Trophoblast cell (in vitro differentiated cells and primary cell): ENCODE measurements around the gene CIAO2B.

Experiments
- DNase-seq, 2 donors: peaks; one replicate each; pipeline ENCODE4 v3.0.0-alpha.2; 2016
- H2AFZ ChIP-seq: 2 replicates; pipeline ENCODE4 v1.6.1; 2013; ENCODE audit warnings: low read length, moderate library complexity, mild to moderate bottlenecking; ENCODE audit not compliant: insufficient read depth, poor library complexity
- H2AK5ac ChIP-seq: 2 replicates; pipeline ENCODE4 v1.6.1; 2013; ENCODE audit warnings: mild to moderate bottlenecking, low read length
- H2BK120ac ChIP-seq: 2 replicates; pipeline ENCODE4 v1.6.1; 2013; ENCODE audit warnings: low read length, mild to moderate bottlenecking, moderate library complexity; ENCODE audit not compliant: insufficient read depth, poor library complexity
- H2BK12ac ChIP-seq: 2 replicates; pipeline ENCODE4 v1.6.1; 2013; ENCODE audit warnings: mild to moderate bottlenecking, low read length, moderate library complexity
- H2BK5ac ChIP-seq: 2 replicates; pipeline ENCODE4 v1.6.1; 2013; ENCODE audit warnings: low read length, low read depth, moderate library complexity, mild to moderate bottlenecking; ENCODE audit not compliant: poor library complexity
- H3K14ac ChIP-seq: 2 replicates; pipeline ENCODE4 v1.6.1; 2013; ENCODE audit warnings: mild to moderate bottlenecking, low read length
- H3K18ac ChIP-seq: 2 replicates; pipeline ENCODE4 v1.6.1; 2013; ENCODE audit warnings: mild to moderate bottlenecking, low read length
- H3K23ac ChIP-seq: 2 replicates; pipeline ENCODE4 v1.6.1; 2013; ENCODE audit warnings: low read length
- H3K27ac ChIP-seq: 2 replicates; pipeline ENCODE4 v1.5.1; 2013; ENCODE audit warnings: low read depth, mild to moderate bottlenecking, inconsistent platforms, low read length, moderate library complexity
- H3K27me3 ChIP-seq: 2 replicates; pipeline ENCODE4 v1.6.1; 2013; ENCODE audit warnings: inconsistent platforms, mild to moderate bottlenecking, low read length, moderate library complexity; ENCODE audit not compliant: insufficient read depth
- H3K36me3 ChIP-seq, 2 experiments: 1 replicate in 1 of 2; 2 replicates in 1 of 2; pipeline ENCODE4 v1.6.1; 2013; ENCODE audit warnings: low read length in 2 of 2, mild to moderate bottlenecking in 2 of 2, moderate library complexity in 1 of 2; ENCODE audit not compliant: insufficient read depth in 2 of 2, control insufficient read depth in 1 of 2
- H3K4ac ChIP-seq: 2 replicates; pipeline ENCODE4 v1.6.1; 2013; ENCODE audit warnings: low read depth, mild to moderate bottlenecking, low read length, moderate library complexity
- H3K4me1 ChIP-seq, 2 experiments: 1 replicate in 1 of 2; 2 replicates in 1 of 2; pipeline ENCODE4 v1.6.1; 2013; ENCODE audit warnings: low read length in 2 of 2, mild to moderate bottlenecking in 2 of 2, moderate library complexity in 1 of 2; ENCODE audit not compliant: insufficient read depth in 2 of 2, control insufficient read depth in 1 of 2
- H3K4me2 ChIP-seq: 2 replicates; pipeline ENCODE4 v1.6.1; 2013; ENCODE audit warnings: inconsistent platforms, mild to moderate bottlenecking, low read length, moderate library complexity
- H3K4me3 ChIP-seq: 2 replicates; pipeline ENCODE4 v1.5.1; 2013; ENCODE audit warnings: mild to moderate bottlenecking, low read depth, low read length, inconsistent platforms
- H3K79me1 ChIP-seq: one replicate; pipeline ENCODE4 v1.6.1; 2013; ENCODE audit warnings: low read length
- H3K79me2 ChIP-seq: 2 replicates; pipeline ENCODE4 v1.6.1; 2013; ENCODE audit warnings: low read length, mild to moderate bottlenecking; ENCODE audit not compliant: control insufficient read depth, insufficient read depth, poor library complexity
- H3K9ac ChIP-seq: 2 replicates; pipeline ENCODE4 v1.6.1; 2013; ENCODE audit warnings: mild to moderate bottlenecking, low read length
- H3K9me3 ChIP-seq: 2 replicates; pipeline ENCODE4 v1.6.1; 2013; ENCODE audit warnings: low read depth, mild to moderate bottlenecking, control low read depth, inconsistent platforms, low read length; ENCODE audit not compliant: insufficient read depth
- H4K12ac ChIP-seq: 2 replicates; pipeline ENCODE4 v1.6.1; 2013; ENCODE audit warnings: low read depth, mild to moderate bottlenecking, low read length, moderate library complexity
- H4K8ac ChIP-seq: 2 replicates; pipeline ENCODE4 v1.6.1; 2013; ENCODE audit warnings: low read depth, mild to moderate bottlenecking, low read length, moderate library complexity
- H4K91ac ChIP-seq: one replicate; pipeline ENCODE4 v1.6.1; 2013; ENCODE audit warnings: low read depth, mild to moderate bottlenecking, low read length, moderate library complexity
- WGBS: extraction: QIAGEN DNeasy Blood & Tissue Kit; methylation state at CpG from one replicate; pipeline ENCODE4 v1.1.7; 2013; ENCODE audit warnings: missing lambda C conversion rate; ENCODE audit not compliant: insufficient read length, insufficient coverage; ENCODE audit errors: extremely low coverage; 5-methylcytosine and 5-hydroxymethylcytosine counted together

Gene CIAO2B

GRCh38 chr16:66940236-66940635 lies 6.0 kb upstream of the CIAO2B start:
- Histone ChIP-seq H2AK5ac (no peak overlapping the region), H3K36me3 (peaks cover 49 to 51% of the 10 kb centered on the region in 2 experiments), H2BK120ac (no peak overlapping the region), H4K8ac (no peak overlapping the region), H3K4ac (no peak overlapping the region), H3K4me1 (peaks cover 5 to 6% of the 10 kb centered on the region in 2 experiments), H3K14ac (no peak overlapping the region), H3K23ac (no peak overlapping the region), H4K12ac (no peak overlapping the region), H2BK5ac (no peak overlapping the region), H3K79me1 (no peaks in the 10 kb centered on the region), H3K27me3 (no peaks in the 10 kb centered on the region), H3K9ac (no peak overlapping the region), H3K4me3 (no peak overlapping the region), H4K91ac (no peak overlapping the region), H3K27ac (no peak overlapping the region), H2AFZ (no peak overlapping the region), H3K18ac (no peak overlapping the region), H3K79me2 (peaks cover 2% of the 10 kb centered on the region), H3K9me3 (peaks cover 2% of the 10 kb centered on the region), H2BK12ac (no peak overlapping the region), H3K4me2 (no peak overlapping the region)
- WGBS = no CpG with 5 or more reads among the region's 16 CpGs
- DNase-seq = no peak

GRCh38 chr16:66939366-66939765 lies 5.2 kb upstream of the CIAO2B start:
- peaks cover 7 to 8% of the 10 kb centered on the region in 2 experiments for H3K4me1 ChIP-seq
- H3K14ac ChIP-seq = no peak overlapping the region
- no peak overlapping the region for H2BK120ac ChIP-seq
- no peak overlapping the region for H2BK5ac ChIP-seq
- no peak overlapping the region for H3K4me3 ChIP-seq
- H3K27me3 ChIP-seq = no peaks in the 10 kb centered on the region
- H3K23ac ChIP-seq = no peak overlapping the region
- no peak overlapping the region for H4K8ac ChIP-seq
- H3K4me2 ChIP-seq = no peak overlapping the region
- no peak overlapping the region for H3K4ac ChIP-seq
- H2AFZ ChIP-seq = no peak overlapping the region
- DNase-seq = no peak
- no peak overlapping the region for H2BK12ac ChIP-seq
- peaks cover 4% of the 10 kb centered on the region for H3K79me1 ChIP-seq
- peaks cover 5% of the 10 kb centered on the region for H3K79me2 ChIP-seq
- no peak overlapping the region for H3K27ac ChIP-seq
- H3K9me3 ChIP-seq = peaks cover 2% of the 10 kb centered on the region
- H4K12ac ChIP-seq = no peak overlapping the region
- H3K9ac ChIP-seq = no peak overlapping the region
- peaks cover 49 to 51% of the 10 kb centered on the region in 2 experiments for H3K36me3 ChIP-seq
- H3K18ac ChIP-seq = no peak overlapping the region
- H2AK5ac ChIP-seq = no peak overlapping the region
- no peak overlapping the region for H4K91ac ChIP-seq

- no peak overlapping the region for H4K8ac ChIP-seq
- no peak overlapping the region for H3K14ac ChIP-seq
- H4K91ac ChIP-seq = no peak overlapping the region
- no CpG with 5 or more reads among the region's 10 CpGs for WGBS
- H2AK5ac ChIP-seq = no peak overlapping the region
- H3K4me1 ChIP-seq = peaks cover 15 to 16% of the 10 kb centered on the region in 2 experiments
- no peak overlapping the region for H3K18ac ChIP-seq
- no peak overlapping the region for H4K12ac ChIP-seq
- no peak overlapping the region for H2AFZ ChIP-seq
- no peaks in the 10 kb centered on the region for H3K9me3 ChIP-seq
- H3K4ac ChIP-seq = no peak overlapping the region
- H3K27me3 ChIP-seq = no peaks in the 10 kb centered on the region
- H3K27ac ChIP-seq = no peak overlapping the region
- H3K4me3 ChIP-seq = no peak overlapping the region
- H3K79me2 ChIP-seq = peaks cover 9% of the 10 kb centered on the region
- peaks cover 38 to 40% of the 10 kb centered on the region in 2 experiments for H3K36me3 ChIP-seq
- no peak overlapping the region for H2BK5ac ChIP-seq
- DNase-seq = no peak
- H2BK120ac ChIP-seq = no peak overlapping the region
- no peak overlapping the region for H3K4me2 ChIP-seq
- H3K9ac ChIP-seq = no peak overlapping the region
- peaks cover 8% of the 10 kb centered on the region for H3K79me1 ChIP-seq
- H3K23ac ChIP-seq = no peak overlapping the region
- no peak overlapping the region for H2BK12ac ChIP-seq
Measured at GRCh38 chr16:66937725-66938337, 3.6 kb upstream of the CIAO2B start.

GRCh38 chr16:66936889-66937554 lies 2.8 kb upstream of the CIAO2B start:
- H2BK5ac ChIP-seq = no peak overlapping the region
- H3K27me3 ChIP-seq = no peaks in the 10 kb centered on the region
- H2AK5ac ChIP-seq = no peak overlapping the region
- H3K9me3 ChIP-seq = no peaks in the 10 kb centered on the region
- no peak overlapping the region for H3K4me2 ChIP-seq
- no peak overlapping the region for H2AFZ ChIP-seq
- H3K36me3 ChIP-seq = peaks cover 37% of the 10 kb centered on the region in 2 experiments
- H3K4me1 ChIP-seq = peaks cover 15 to 16% of the 10 kb centered on the region in 2 experiments
- no peak overlapping the region for H3K4ac ChIP-seq
- H3K79me1 ChIP-seq = peaks cover 8% of the 10 kb centered on the region
- H3K4me3 ChIP-seq = no peak overlapping the region
- H4K91ac ChIP-seq = no peak overlapping the region
- H4K8ac ChIP-seq = no peak overlapping the region
- no CpG with 5 or more reads among the region's 4 CpGs for WGBS
- H3K79me2 ChIP-seq = peaks cover 9% of the 10 kb centered on the region
- no peak overlapping the region for H3K9ac ChIP-seq
- DNase-seq = no peak
- H2BK12ac ChIP-seq = no peak overlapping the region
- H3K27ac ChIP-seq = no peak overlapping the region
- no peak overlapping the region for H2BK120ac ChIP-seq
- no peak overlapping the region for H3K23ac ChIP-seq
- H4K12ac ChIP-seq = no peak overlapping the region
- no peak overlapping the region for H3K18ac ChIP-seq
- no peak overlapping the region for H3K14ac ChIP-seq
